Lower leg skin (tissue), 3 donors: ENCODE data around the gene C7.

Experiments used
- POLR2A ChIP-seq, 2 donors: fragments of 450-650 bp; IDR thresholded peaks; one replicate each; pipeline ENCODE4 v1.6.1; 2016 to 2017; ENCODE audit warnings: antibody characterized with exemption in 2 of 2, mild to moderate bottlenecking in 1 of 2, moderate library complexity in 1 of 2
- TF ChIP-seq, protein P1 (sequence below), 3 donors: fragments of 450-650 bp; IDR thresholded peaks; one replicate each; pipeline ENCODE4 v1.5.1; 2016; ENCODE audit warnings: antibody characterized with exemption in 3 of 3, mild to moderate bottlenecking in 3 of 3, moderate library complexity in 2 of 3

GRCh38 chr5:40983781-40984180 is 74.5 kb downstream of the C7 start:
- no peak for TF ChIP-seq POLR2A (IDR thresholded peaks at IDR 0.05)
- TF ChIP-seq, protein P1, sequence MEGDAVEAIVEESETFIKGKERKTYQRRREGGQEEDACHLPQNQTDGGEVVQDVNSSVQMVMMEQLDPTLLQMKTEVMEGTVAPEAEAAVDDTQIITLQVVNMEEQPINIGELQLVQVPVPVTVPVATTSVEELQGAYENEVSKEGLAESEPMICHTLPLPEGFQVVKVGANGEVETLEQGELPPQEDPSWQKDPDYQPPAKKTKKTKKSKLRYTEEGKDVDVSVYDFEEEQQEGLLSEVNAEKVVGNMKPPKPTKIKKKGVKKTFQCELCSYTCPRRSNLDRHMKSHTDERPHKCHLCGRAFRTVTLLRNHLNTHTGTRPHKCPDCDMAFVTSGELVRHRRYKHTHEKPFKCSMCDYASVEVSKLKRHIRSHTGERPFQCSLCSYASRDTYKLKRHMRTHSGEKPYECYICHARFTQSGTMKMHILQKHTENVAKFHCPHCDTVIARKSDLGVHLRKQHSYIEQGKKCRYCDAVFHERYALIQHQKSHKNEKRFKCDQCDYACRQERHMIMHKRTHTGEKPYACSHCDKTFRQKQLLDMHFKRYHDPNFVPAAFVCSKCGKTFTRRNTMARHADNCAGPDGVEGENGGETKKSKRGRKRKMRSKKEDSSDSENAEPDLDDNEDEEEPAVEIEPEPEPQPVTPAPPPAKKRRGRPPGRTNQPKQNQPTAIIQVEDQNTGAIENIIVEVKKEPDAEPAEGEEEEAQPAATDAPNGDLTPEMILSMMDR (IDR thresholded peaks at IDR 0.05): no peak
